ENCODE data around the gene CNTNAP2.
"Not testable (repeated sequence)": the region's sequence is repeated elsewhere in the genome, so short reads cannot be mapped to it uniquely, and the experiment has no call there.

The CNTNAP2 gene

GRCh38 chr7:148270576-148270975 lies 2154.0 kb downstream of the CNTNAP2 start:
- no peak for DNase-seq (ENCODE audit: low read depth)

- no peak for DNase-seq (ENCODE audit: low read depth)
These were observed 2157.5 kb downstream of the CNTNAP2 start for GRCh38 chr7:148274118-148274517.

GRCh38 chr7:148275359-148275890 lies 2158.8 kb downstream of the CNTNAP2 start:
- DNase-seq (ENCODE audit: low read depth) = no peak

GRCh38 chr7:148276314-148277041 lies 2159.9 kb downstream of the CNTNAP2 start:
- no peak for DNase-seq (ENCODE audit: low read depth)

- no peak for DNase-seq (ENCODE audit: low read depth)
These were observed 2160.6 kb downstream of the CNTNAP2 start for GRCh38 chr7:148277042-148277660.

- DNase-seq (ENCODE audit: low read depth) = no peak
These were observed 2169.5 kb downstream of the CNTNAP2 start for GRCh38 chr7:148286150-148286549.

- DNase-seq (ENCODE audit: low read depth) = no peak
These were observed 2170.9 kb downstream of the CNTNAP2 start for GRCh38 chr7:148287538-148287937.

GRCh38 chr7:148288592-148289151 lies 2172.1 kb downstream of the CNTNAP2 start:
- no peak for DNase-seq (ENCODE audit: low read depth)

GRCh38 chr7:148289630-148290029 lies 2173.0 kb downstream of the CNTNAP2 start:
- DNase-seq (ENCODE audit: low read depth) = no peak

- no peak for DNase-seq (ENCODE audit: low read depth)
These were observed 2173.9 kb downstream of the CNTNAP2 start for GRCh38 chr7:148290538-148290937.

- DNase-seq (ENCODE audit: low read depth) = no peak
These were observed 2175.2 kb downstream of the CNTNAP2 start for GRCh38 chr7:148291799-148292198.

- DNase-seq (ENCODE audit: low read depth) = no peak
These were observed 2180.5 kb downstream of the CNTNAP2 start for GRCh38 chr7:148296994-148297644.

- not testable (repeated sequence) for DNase-seq (ENCODE audit: low read depth)
These were observed 2182.2 kb downstream of the CNTNAP2 start for GRCh38 chr7:148298768-148299167.

GRCh38 chr7:148299350-148300276 lies 2183.0 kb downstream of the CNTNAP2 start:
- DNase-seq (ENCODE audit: low read depth) = no peak

GRCh38 chr7:148302436-148302835 lies 2185.8 kb downstream of the CNTNAP2 start:
- not testable (repeated sequence) for DNase-seq (ENCODE audit: low read depth)

- DNase-seq (ENCODE audit: low read depth) = no peak
These were observed 2186.9 kb downstream of the CNTNAP2 start for GRCh38 chr7:148303295-148304082.

GRCh38 chr7:148304083-148304335 lies 2187.4 kb downstream of the CNTNAP2 start:
- DNase-seq (ENCODE audit: low read depth) = no peak

- no peak for DNase-seq (ENCODE audit: low read depth)
These were observed 2187.9 kb downstream of the CNTNAP2 start for GRCh38 chr7:148304456-148304855.

- no peak for DNase-seq (ENCODE audit: low read depth)
These were observed 2190.2 kb downstream of the CNTNAP2 start for GRCh38 chr7:148306759-148307158.

GRCh38 chr7:148318102-148318811 lies 2201.7 kb downstream of the CNTNAP2 start:
- DNase-seq (ENCODE audit: low read depth) = no peak

Measured in activated T-cell treated with anti-CD3 and anti-CD28 coated beads for 24 hours (primary cell).